Mucosa of rectum (tissue), 2 donors: ENCODE results near the gene FGF7.

Source experiments
- H3K27ac ChIP-seq, 2 donors: one replicate each; pipeline ENCODE4 v1.7.0; 2013; ENCODE audit warnings: inconsistent platforms in 2 of 2, low read depth in 2 of 2, low read length in 2 of 2
- H3K27me3 ChIP-seq, 2 donors: one replicate each; pipeline ENCODE4 v1.7.0; 2013; ENCODE audit warnings: low read length in 2 of 2; ENCODE audit not compliant: control insufficient read depth in 2 of 2, insufficient read depth in 2 of 2
- H3K36me3 ChIP-seq, 2 donors: one replicate each; pipeline ENCODE4 v1.7.0; 2013; ENCODE audit warnings: low read length in 2 of 2; ENCODE audit not compliant: control insufficient read depth in 2 of 2, insufficient read depth in 2 of 2
- H3K4me1 ChIP-seq, 2 donors: one replicate each; pipeline ENCODE4 v1.7.0; 2013; ENCODE audit warnings: low read length in 2 of 2, mild to moderate bottlenecking in 1 of 2; ENCODE audit not compliant: control insufficient read depth in 2 of 2, insufficient read depth in 2 of 2
- H3K4me3 ChIP-seq, 2 donors: one replicate each; pipeline ENCODE4 v1.7.0; 2013; ENCODE audit warnings: low read length in 2 of 2
- H3K9ac ChIP-seq, 2 donors: one replicate each; pipeline ENCODE4 v1.7.0; 2013; ENCODE audit warnings: low read length in 2 of 2, low read depth in 1 of 2, mild to moderate bottlenecking in 1 of 2
- H3K9me3 ChIP-seq, 2 donors: one replicate each; pipeline ENCODE4 v1.7.0; 2013; ENCODE audit warnings: low read length in 2 of 2; ENCODE audit not compliant: control insufficient read depth in 2 of 2
- donor health status: healthy.
- donor health status: Normal muscosa, but diverticular disease.

Gene FGF7

DNA sequence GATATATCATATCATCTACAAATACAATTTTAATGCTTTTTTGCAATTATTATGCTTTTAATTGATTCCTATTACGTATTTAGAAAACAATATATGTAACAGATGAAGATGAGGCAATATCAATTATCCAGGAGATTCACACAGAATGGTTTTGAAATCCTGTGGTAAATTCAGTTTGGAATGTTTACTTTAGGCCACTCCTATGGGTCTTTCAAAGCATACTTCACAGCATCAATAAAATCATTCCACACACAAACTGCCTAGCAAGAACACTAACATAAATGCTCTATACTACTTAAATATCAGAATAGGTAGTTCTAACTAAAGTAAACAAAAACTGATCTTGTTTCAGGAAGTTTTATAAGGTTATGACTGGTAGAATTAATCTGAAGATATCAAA, 107.0 kb downstream of the FGF7 start:
- H3K27me3 ChIP-seq, result no peaks in the 10 kb centered on the region
- H3K27ac ChIP-seq, result no peak overlapping the region
- H3K4me1 ChIP-seq, result no peaks in the 10 kb centered on the region
- no peak overlapping the region for H3K9ac ChIP-seq
- no peak overlapping the region for H3K4me3 ChIP-seq
- H3K36me3 ChIP-seq, result no peaks in the 10 kb centered on the region
- no peaks in the 10 kb centered on the region for H3K9me3 ChIP-seq
